HCT116 (cell line): Measurements from ENCODE around the gene DYNLT1.

Experiments used
- JUND ChIP-seq: IDR thresholded peaks from 2 replicates; pipeline ENCODE4 v1.6.1; 2012
- POLR2A ChIP-seq: IDR thresholded peaks from 2 replicates; pipeline ENCODE4 v1.7.0; 2011; ENCODE audit warnings: borderline replicate concordance; ENCODE audit not compliant: insufficient read depth, insufficient read length; ENCODE audit errors: extremely low read depth
- POLR2AphosphoS5 ChIP-seq: IDR thresholded peaks from 2 replicates; pipeline ENCODE4 v1.6.1; 2011; ENCODE audit warnings: mild to moderate bottlenecking, low read depth, low read length, moderate library complexity
- ZFX ChIP-seq: fragments of 450-650 bp; IDR thresholded peaks from 2 replicates; pipeline ENCODE4 v1.6.1; 2017
- TF ChIP-seq, protein P1 (sequence below), 3 experiments: fragments of 200-600 bp in 1 of 3; sonication (generic) in 1 of 3; IDR thresholded peaks in 2 of 3; conservative IDR thresholded peaks in 1 of 3; 2 replicates each; pipeline ENCODE4 v1.5.1; 2012 to 2017; ENCODE audit warnings: low read depth in 2 of 3, low read length in 2 of 3, antibody characterized with exemption in 1 of 3, borderline replicate concordance in 1 of 3, control low read depth in 1 of 3, mild to moderate bottlenecking in 1 of 3, mixed read lengths in 1 of 3, mixed run types in 1 of 3, moderate library complexity in 1 of 3; ENCODE audit not compliant: insufficient read depth in 1 of 3
- TF ChIP-seq, protein P2 (sequence below): IDR thresholded peaks from 2 replicates; pipeline ENCODE4 v1.6.1; 2012

DNA sequence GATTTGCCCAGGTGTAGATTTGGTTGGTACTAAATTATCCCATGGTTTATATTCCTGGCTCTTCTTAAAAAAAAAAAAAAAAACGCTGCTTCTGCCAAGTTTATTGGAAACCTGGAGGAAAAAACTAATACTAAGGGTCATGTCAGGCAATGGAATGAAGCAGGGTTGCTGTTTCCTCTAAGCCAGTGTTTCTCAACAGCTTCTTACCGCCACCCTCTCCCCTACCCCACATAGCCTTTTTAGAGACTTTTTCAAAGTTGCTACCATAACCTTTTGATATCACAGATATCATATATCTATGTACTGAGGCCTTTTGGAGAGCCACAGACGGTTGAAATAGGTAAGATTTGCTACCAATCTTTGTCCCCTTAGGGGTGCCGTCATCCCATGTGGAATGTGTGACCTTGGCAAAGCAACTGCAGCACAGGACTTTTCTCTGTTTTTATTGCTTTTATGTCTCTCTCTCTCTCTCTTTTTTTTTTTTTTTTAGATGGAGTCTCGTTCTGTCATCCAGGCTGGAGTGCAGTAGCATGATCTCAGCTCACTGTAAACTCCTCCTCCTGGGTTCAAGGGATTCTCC, 40.3 kb upstream of the DYNLT1 start:
- TF ChIP-seq JUND (no peak), POLR2AphosphoS5 (no peak), POLR2A (no peak), ZFX (no peak)
- TF ChIP-seq, protein P1, sequence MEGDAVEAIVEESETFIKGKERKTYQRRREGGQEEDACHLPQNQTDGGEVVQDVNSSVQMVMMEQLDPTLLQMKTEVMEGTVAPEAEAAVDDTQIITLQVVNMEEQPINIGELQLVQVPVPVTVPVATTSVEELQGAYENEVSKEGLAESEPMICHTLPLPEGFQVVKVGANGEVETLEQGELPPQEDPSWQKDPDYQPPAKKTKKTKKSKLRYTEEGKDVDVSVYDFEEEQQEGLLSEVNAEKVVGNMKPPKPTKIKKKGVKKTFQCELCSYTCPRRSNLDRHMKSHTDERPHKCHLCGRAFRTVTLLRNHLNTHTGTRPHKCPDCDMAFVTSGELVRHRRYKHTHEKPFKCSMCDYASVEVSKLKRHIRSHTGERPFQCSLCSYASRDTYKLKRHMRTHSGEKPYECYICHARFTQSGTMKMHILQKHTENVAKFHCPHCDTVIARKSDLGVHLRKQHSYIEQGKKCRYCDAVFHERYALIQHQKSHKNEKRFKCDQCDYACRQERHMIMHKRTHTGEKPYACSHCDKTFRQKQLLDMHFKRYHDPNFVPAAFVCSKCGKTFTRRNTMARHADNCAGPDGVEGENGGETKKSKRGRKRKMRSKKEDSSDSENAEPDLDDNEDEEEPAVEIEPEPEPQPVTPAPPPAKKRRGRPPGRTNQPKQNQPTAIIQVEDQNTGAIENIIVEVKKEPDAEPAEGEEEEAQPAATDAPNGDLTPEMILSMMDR (IDR thresholded peaks at IDR 0.05 in 2 of 3, conservative IDR thresholded peaks at IDR 0.05 in 1 of 3; ENCODE audit: borderline replicate concordance in 1 of 3, insufficient read depth in 1 of 3, low read depth in 2 of 3, low read length in 2 of 3): no peak
- TF ChIP-seq, protein P2, sequence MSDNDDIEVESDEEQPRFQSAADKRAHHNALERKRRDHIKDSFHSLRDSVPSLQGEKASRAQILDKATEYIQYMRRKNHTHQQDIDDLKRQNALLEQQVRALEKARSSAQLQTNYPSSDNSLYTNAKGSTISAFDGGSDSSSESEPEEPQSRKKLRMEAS: no peak
